HFF-Myc (cell line): ENCODE measurements around the gene TMEM217.

Source experiments
- DNase-seq: peaks from one replicate; pipeline ENCODE4 v3.0.0-alpha.2; 2011; ENCODE audit warnings: low read depth; ENCODE audit errors: extremely low read depth
- H3K4me3 ChIP-seq: replicated peaks from 2 replicates; pipeline ENCODE4 v1.5.1; 2011; ENCODE audit warnings: low read depth, mild to moderate bottlenecking, control low read depth, low read length
- TF ChIP-seq, protein P1 (sequence below): IDR thresholded peaks from 2 replicates; pipeline ENCODE4 v1.5.1; 2012; ENCODE audit warnings: mild to moderate bottlenecking, low read depth, low read length, control low read depth; ENCODE audit errors: missing control alignments

TMEM217 gene

DNA sequence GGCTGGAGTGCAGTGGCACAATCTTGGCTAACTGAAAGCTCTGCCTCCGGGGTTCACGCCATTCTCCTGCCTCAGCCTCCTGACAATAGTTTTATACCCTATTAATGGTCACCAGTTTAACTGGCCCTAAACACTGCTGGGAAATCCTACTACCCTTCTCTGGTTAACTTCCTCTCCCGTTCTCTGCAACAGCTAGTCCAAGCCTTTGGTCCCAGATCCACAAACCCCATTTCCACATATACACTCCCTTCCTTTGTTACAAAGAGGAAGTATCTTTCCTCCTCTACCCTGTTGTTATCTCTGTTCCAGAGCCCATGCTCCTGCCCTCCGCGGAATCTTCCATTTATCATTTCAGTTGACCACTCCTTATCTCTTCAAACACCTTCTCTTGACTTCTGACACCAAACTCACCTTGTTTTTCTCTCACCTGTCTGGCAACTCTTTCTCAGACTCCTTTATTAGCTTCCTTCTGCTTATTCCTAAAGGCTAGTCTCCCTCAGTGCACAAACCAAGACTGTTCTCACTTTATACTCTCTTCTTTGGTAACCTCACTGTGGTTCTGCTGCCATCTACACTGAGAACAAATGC is 25.4 kb downstream of the TMEM217 start:
- no peak overlapping the region for H3K4me3 ChIP-seq
- TF ChIP-seq, protein P1, sequence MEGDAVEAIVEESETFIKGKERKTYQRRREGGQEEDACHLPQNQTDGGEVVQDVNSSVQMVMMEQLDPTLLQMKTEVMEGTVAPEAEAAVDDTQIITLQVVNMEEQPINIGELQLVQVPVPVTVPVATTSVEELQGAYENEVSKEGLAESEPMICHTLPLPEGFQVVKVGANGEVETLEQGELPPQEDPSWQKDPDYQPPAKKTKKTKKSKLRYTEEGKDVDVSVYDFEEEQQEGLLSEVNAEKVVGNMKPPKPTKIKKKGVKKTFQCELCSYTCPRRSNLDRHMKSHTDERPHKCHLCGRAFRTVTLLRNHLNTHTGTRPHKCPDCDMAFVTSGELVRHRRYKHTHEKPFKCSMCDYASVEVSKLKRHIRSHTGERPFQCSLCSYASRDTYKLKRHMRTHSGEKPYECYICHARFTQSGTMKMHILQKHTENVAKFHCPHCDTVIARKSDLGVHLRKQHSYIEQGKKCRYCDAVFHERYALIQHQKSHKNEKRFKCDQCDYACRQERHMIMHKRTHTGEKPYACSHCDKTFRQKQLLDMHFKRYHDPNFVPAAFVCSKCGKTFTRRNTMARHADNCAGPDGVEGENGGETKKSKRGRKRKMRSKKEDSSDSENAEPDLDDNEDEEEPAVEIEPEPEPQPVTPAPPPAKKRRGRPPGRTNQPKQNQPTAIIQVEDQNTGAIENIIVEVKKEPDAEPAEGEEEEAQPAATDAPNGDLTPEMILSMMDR, result no peak
- no peak for DNase-seq

DNA sequence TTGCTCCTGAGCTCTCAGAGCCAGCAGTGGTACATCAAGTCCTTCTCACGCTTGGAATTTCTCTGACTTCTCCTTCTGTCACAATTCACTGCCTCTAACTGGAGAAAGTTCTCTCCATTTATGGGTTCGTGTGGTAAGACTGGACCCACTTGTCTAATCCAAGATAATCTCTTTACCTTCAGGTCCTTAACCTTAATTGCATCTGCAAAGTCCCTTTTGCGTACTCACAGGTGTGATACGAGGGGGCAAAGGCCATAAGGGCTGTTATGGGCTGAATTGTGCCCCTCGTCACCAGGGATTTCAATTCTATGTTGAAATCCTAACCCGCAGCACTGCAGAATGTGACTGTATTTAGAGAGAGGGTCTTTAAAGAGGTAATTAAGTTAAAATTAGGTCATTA is 27.8 kb downstream of the TMEM217 start:
- no peak for DNase-seq
- TF ChIP-seq, protein P1, result no peak
- H3K4me3 ChIP-seq, result no peak overlapping the region

DNA sequence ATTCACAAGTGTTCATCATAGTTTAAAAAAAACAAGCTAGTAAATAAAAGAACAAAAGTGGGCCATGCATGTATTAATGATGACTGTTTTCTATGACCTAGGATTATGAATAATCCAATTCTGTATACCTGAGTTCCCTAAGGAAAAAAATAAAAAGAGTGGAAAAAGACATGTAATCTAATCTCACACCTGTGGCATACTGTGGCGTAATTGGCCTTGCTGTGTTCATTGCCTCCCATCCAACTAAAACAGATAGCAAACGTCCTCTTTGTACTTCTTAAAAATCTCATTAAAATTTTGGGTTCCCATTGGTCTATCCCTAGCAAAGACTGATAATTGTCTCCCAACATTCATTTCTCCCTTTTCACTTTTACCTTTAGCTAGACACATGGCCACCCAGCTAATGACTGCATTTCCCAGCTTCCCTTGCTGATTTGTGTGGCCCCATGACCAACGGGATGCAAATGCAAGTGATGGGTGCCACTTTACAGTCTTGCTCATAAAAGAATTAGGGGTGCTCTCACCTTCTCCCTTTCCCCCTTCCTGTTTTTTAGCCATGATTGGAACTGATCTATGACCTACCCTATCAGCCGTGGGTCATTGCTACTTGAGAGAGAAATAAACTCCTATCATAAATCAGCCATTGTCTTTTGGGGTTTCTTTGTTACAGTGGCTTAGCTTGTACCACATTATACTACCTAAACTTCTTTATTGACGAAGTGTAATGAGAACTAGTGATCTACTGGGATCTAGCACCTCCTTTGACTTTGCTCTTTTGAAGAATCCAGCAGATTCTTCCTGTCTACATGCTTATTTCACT is 32.4 kb downstream of the TMEM217 start:
- no peak overlapping the region for H3K4me3 ChIP-seq
- DNase-seq, result no peak
- TF ChIP-seq, protein P1, result no peak

DNA sequence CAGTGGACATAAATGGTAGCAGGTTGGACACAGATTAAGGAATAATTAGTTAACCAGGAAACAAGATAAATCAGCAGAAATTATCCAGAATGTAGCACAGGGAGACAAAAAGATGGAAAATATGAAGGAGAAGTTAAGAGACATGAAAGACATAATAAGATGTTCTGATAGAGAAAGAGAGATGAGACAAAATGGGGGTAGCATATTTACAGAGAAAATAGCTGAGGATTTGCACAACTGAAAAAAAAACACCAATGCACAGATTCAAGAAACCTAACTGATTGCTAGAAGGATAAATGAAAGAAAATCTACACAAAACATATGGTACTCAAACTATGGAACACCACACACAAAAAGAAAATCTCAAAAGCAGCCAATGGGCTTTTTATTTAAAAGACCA is 35.0 kb downstream of the TMEM217 start:
- TF ChIP-seq, protein P1, result no peak
- H3K4me3 ChIP-seq, result peak overlapping the region; percentile 61
- no peak for DNase-seq

DNA sequence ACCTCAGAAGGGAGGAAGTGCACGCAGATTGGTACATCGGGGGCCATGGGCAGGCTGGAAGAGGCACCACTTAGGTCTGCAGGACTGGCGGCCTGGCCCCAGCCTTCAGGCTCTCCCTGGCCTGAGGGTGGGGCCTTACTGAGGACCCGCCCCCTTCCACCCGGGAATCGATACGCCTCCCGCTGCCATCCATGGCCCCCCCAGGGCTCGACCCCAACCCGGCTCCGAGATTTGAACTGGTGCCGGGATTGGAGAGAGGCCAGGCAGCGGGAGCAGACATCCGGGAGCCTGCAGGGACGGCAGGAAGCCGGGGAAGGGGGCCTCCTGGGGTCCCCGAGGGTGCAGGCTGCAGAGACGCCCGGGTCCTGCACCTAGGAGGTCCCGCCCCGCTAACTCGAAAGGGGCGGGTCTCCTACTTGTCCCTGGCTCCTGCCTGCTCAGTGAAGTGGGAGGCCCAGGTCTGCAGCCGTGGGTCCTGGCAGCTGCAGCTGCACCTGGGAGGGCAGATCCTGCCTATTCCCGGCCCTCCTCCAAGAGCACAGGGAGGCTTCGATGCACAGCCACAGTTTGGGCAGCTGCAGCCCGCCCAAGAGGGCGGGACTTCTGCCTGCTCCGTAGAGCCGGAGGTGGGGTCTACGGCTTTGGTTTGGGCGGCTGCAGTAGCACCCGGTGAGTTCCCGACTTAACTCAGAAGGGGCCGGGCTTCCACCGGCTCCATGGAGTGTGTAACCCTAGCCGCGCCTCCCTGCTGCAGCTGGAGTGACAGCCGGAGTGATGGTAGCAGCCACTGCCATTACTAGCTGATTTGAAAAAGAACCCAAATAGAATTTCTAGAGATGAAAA is 35.6 kb downstream of the TMEM217 start:
- H3K4me3 ChIP-seq, result peak overlapping the region; percentile 61
- TF ChIP-seq, protein P1, result no peak
- no peak for DNase-seq

DNA sequence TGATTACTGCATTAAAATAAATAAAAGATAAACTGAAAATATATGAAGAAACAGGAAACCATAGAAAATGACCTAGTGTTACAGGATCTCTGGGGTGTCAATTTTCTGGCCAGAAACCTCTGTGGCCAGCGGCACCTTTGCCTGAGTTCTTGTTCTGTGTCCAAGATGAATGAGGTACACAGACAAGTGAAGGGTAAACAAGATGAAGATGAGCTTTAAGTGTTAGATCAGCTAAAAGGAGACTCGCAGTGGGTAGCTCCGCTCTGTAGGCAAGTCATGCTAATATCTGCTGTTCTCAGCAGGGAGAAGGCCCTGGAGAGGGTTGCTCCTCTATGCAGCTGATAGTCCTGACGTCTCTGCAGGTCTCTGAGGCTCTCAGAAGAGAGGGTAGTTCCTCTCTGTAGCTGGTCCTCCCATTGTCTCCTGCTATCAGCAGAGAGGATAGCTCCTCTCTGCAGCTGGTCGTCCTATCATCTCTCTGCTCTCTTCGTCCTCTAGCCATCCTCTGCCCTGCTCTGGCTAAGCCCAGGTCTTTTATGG is 36.3 kb downstream of the TMEM217 start:
- H3K4me3 ChIP-seq, result peak overlapping the region; percentile 61
- no peak for DNase-seq
- TF ChIP-seq, protein P1, result no peak
